KMS-11 (cell line): Measurements from ENCODE around the gene GTF3A.

Experiments
- H2AFZ ChIP-seq: fragments of 200-600 bp; sonication (generic); 2 replicates; pipeline ENCODE4 v1.6.1; 2016; ENCODE audit warnings: antibody characterized with exemption, mixed run types, low read depth
- H3K27ac ChIP-seq: fragments of 200-600 bp; sonication (generic); 2 replicates; pipeline ENCODE4 v1.6.1; 2016; ENCODE audit warnings: mild to moderate bottlenecking, mixed run types
- H3K27me3 ChIP-seq: fragments of 200-600 bp; sonication (generic); 2 replicates; pipeline ENCODE4 v1.6.1; 2017; ENCODE audit warnings: mild to moderate bottlenecking, low read depth, mixed run types, moderate library complexity; ENCODE audit not compliant: insufficient read depth
- H3K36me3 ChIP-seq: fragments of 200-600 bp; sonication (generic); 2 replicates; pipeline ENCODE4 v1.6.1; 2017; ENCODE audit warnings: mild to moderate bottlenecking, mixed run types; ENCODE audit not compliant: insufficient read depth
- H3K4me1 ChIP-seq: fragments of 200-600 bp; sonication (generic); 2 replicates; pipeline ENCODE4 v1.6.1; 2016; ENCODE audit warnings: mild to moderate bottlenecking, low read depth, mixed run types; ENCODE audit not compliant: poor library complexity, severe bottlenecking
- H3K4me2 ChIP-seq: fragments of 200-600 bp; sonication (generic); 2 replicates; pipeline ENCODE4 v1.7.0; 2016; ENCODE audit warnings: mild to moderate bottlenecking, mixed run types
- H3K4me3 ChIP-seq: fragments of 200-600 bp; sonication (generic); IDR thresholded peaks from 2 replicates; pipeline ENCODE4 v1.6.1; 2017; ENCODE audit warnings: low read depth, low read length, mixed read lengths; ENCODE audit not compliant: insufficient read depth
- H3K79me2 ChIP-seq: fragments of 200-600 bp; sonication (generic); 2 replicates; pipeline ENCODE4 v1.6.1; 2016; ENCODE audit warnings: low read depth, mixed run types; ENCODE audit not compliant: insufficient read depth
- H3K9ac ChIP-seq: fragments of 200-600 bp; sonication (generic); 2 replicates; pipeline ENCODE4 v1.6.1; 2016; ENCODE audit warnings: mild to moderate bottlenecking, mixed run types
- H4K20me1 ChIP-seq: fragments of 200-600 bp; sonication (generic); 2 replicates; pipeline ENCODE4 v1.6.1; 2016; ENCODE audit warnings: mild to moderate bottlenecking, mixed run types; ENCODE audit not compliant: insufficient read depth
- CTCF ChIP-seq: fragments of 200-600 bp; sonication (generic); conservative IDR thresholded peaks from 2 replicates; pipeline ENCODE4 v1.6.1; 2017; ENCODE audit warnings: low read depth, mild to moderate bottlenecking, antibody characterized with exemption, low read length, moderate library complexity, mixed read lengths

The GTF3A gene

DNA sequence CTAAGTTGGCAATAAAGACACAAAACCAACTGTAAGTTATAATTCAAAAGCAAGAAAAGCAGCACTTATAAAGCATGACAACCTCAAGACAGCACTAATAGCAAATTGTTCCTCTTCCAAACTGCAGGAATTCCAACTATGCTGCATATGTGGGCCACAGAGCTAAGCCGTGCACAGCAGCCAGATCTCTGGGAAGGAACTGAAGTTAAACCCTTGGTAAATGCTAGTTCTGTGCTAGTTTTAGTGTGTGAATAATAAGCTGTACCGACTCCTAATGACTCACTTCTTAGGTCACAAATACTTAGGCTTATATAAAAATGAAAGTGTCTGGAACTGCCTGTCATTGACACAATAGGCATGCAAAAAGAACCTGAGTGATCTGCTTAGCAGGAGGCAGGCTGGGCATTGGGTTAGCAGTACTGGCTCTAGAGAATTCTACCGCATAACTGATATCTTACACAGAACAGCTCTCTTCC, 21.2 kb upstream of the GTF3A start:
- TF ChIP-seq CTCF: no peak
- Histone ChIP-seq H3K4me1 (peaks cover 9% of the 10 kb centered on the region), H3K4me3 (no peak overlapping the region), H3K36me3 (no peaks in the 10 kb centered on the region), H3K79me2 (no peaks in the 10 kb centered on the region), H4K20me1 (no peaks in the 10 kb centered on the region), H3K27me3 (no peaks in the 10 kb centered on the region), H3K4me2 (no peak overlapping the region), H3K9ac (no peak overlapping the region), H3K27ac (no peak overlapping the region), H2AFZ (no peak overlapping the region)

- H3K4me1 ChIP-seq: peaks cover 9% of the 10 kb centered on the region
- H3K27me3 ChIP-seq: no peaks in the 10 kb centered on the region
- no peak overlapping the region for H3K4me3 ChIP-seq
- no peaks in the 10 kb centered on the region for H4K20me1 ChIP-seq
- H3K27ac ChIP-seq: no peak overlapping the region
- no peak for TF ChIP-seq CTCF
- H3K9ac ChIP-seq: no peak overlapping the region
- H3K36me3 ChIP-seq: no peaks in the 10 kb centered on the region
- no peak overlapping the region for H2AFZ ChIP-seq
- H3K79me2 ChIP-seq: no peaks in the 10 kb centered on the region
- no peak overlapping the region for H3K4me2 ChIP-seq
Observed at GRCh38 chr13:27403727-27404385, 20.6 kb upstream of the GTF3A start.

DNA sequence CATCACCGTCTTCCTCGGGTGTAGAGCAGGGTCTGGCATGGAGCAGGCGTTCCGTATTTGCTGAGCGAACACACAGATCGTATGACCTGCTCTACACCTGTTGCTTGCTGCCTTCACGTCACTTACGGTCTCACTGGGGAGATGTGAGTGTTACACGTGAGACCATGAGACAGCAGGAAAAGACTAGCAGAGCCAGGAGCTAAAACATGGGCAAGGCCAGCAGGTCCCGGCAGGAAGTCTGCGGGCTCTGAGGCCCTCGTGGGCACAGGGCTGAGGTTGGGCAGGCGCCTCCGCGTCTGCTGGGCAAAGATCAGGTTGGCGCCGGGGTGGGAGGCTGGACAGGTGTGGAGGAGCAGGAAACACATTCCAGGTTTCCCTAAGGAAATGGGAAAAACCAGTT, 19.7 kb upstream of the GTF3A start:
- Histone ChIP-seq H2AFZ (no peak overlapping the region), H3K4me3 (no peak overlapping the region), H3K4me2 (no peak overlapping the region), H3K9ac (no peak overlapping the region), H3K27me3 (no peaks in the 10 kb centered on the region), H3K4me1 (peaks cover 9% of the 10 kb centered on the region), H3K27ac (no peak overlapping the region), H3K79me2 (no peaks in the 10 kb centered on the region), H3K36me3 (no peaks in the 10 kb centered on the region), H4K20me1 (no peaks in the 10 kb centered on the region)
- no peak for TF ChIP-seq CTCF

DNA sequence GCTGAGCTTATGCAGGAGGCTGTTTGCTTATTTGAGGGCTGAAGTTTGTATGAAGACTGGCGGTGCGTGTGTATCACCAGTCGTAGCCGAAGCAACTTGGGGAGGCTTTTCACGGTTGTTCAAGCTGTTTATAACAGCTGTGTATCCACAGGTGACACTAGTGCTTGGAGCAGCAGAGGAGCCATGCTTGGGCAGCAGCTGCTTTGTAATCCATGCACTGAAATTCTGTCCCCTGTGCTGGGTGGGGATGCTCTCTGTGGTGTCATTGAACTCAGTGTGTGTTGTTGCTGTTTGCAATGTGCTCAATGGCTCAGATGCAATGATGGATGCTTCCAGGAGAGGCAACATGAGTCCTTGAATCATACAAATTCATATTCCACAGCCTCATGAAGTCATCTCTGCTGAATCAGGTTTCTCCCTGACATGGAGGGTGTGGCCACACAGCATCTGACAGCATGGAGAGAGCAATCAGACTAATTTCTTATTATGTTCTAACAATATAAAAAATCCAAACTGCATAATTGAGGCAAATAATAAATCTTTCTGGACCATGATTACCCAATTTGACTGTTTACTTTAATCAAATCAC, 18.8 kb upstream of the GTF3A start:
- Histone ChIP-seq H3K27me3 (no peaks in the 10 kb centered on the region), H3K9ac (no peak overlapping the region), H3K36me3 (no peaks in the 10 kb centered on the region), H3K4me2 (no peak overlapping the region), H4K20me1 (no peaks in the 10 kb centered on the region), H3K79me2 (no peaks in the 10 kb centered on the region), H3K4me3 (no peak overlapping the region), H3K27ac (no peak overlapping the region), H3K4me1 (peaks cover 9% of the 10 kb centered on the region), H2AFZ (no peak overlapping the region)
- no peak for TF ChIP-seq CTCF
